GM19240 (cell line): ENCODE measurements around the gene PSENEN.

ENCODE experiments used
- DNase-seq: peaks from one replicate; pipeline ENCODE4 v3.0.0; 2011; ENCODE audit warnings: low spot score; ENCODE audit not compliant: insufficient read length

The PSENEN gene

GRCh38 chr19:35750167-35750566 lies 4.7 kb downstream of the PSENEN start:
- DNase-seq: no peak

DNA sequence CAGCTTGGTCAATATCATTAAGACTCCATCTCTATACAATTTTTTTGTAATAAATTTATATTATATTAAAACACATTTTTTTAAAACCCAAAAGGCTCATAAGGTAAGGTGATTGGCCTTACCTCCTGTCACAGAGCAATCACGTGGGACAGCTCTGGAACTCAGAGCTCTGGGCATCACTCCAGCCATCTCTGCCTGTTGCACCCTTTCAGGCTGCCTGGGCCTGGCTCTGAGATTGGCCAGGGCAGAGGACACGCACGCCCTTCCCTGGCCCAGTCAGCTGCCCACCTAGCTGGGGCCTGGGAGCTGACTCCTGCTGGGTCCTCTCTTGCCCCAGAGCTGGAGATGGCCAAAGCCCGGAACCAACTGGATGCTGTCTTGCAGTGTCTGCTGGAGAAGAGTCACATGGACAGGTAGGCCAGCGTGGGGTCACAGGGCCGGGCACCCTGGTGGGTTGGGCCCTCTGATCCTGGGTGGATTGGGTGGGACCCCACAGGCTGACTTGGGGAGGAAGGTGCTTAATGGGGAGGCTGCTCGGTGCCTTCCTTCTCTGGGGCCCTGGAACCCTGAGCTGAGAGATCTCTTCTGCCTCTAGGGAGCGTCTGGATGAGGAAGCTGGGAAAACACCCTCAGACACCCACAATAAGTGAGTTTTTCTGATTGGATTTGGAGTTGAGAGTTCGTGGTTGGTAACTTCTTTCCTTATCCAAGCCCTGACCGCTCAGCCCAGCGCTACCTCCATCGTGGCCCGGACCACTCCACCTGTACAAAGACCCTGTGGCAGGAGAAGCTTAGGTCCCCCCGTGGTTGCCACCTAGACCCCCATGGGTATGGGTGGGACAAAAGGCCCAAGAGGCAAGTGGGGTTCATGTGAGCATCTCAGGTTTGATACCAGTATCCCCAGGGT lies 6.6 kb downstream of the PSENEN start:
- DNase-seq: no peak

- DNase-seq: no peak
These were observed 7.4 kb downstream of the PSENEN start for GRCh38 chr19:35752746-35753350.

GRCh38 chr19:35753634-35754369 lies 8.4 kb downstream of the PSENEN start:
- DNase-seq: no peak

DNA sequence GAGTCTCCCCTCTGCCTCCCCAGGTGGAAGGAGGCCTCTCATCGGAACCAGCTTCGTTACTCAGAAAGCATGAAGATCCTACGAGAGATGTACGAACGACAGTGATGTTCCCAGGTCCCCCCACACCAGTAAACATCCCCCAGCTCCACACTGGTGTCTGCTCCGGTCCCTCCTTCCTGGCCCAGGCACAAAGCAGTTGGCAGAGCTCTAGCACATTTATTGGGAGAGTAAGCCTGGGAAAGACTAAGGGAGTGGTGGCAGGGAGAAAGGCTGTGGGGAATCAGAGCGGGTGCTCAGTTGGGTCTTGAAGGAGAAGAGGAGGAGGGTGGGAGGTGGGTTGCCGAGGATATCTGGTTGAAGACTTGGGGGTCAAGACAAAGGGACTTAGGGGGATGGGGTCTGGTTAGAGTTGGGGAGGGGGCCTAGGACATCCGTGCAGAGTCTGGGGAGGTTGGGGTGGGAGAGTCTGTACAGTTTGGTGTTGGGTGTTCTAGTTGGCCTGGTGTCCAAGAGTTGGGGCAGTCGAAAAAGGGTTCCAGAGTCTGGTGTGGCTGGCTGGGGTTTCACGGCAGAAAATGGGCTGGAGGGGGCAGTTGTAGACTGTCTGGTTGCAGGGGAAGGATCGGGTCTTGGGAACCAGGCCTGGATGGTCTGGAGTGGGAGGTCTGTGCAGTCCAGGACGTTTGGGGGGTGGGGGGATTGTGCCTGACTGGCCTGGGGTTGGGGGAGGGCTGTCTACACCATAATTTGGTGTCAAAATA lies 9.1 kb downstream of the PSENEN start:
- DNase-seq: no peak

DNA sequence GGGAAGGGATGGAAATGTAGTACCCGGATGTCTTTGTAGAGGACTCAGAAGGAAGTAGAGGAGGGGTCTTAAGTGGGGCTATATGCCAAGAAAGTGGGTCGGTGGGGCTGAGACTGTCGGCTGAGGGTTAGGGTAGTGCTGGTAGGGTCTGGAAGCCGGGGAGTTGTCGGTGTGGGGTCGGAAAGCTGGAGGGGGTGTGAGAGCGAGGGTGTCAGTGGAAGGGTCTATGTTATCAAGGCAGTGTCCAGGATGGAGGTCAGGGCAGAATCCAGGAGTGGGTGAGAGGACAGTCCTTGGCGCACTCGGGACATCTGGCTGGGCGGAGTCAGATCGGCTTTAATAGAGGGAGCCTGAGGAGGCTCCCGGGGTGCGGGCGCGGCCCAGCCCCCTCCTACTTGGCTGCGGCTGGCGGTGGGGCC lies 9.7 kb downstream of the PSENEN start:
- no peak for DNase-seq

- no peak for DNase-seq
These were observed 10.3 kb downstream of the PSENEN start for GRCh38 chr19:35755550-35756376.

- no peak for DNase-seq
These were observed 11.2 kb downstream of the PSENEN start, which contains the start of gene HSPB6 for GRCh38 chr19:35756377-35757230. Gene HSPB6, minus strand, starts transcription at chr19:35757029. Its CDS starts 21 bp downstream, at chr19:35757008.

DNA sequence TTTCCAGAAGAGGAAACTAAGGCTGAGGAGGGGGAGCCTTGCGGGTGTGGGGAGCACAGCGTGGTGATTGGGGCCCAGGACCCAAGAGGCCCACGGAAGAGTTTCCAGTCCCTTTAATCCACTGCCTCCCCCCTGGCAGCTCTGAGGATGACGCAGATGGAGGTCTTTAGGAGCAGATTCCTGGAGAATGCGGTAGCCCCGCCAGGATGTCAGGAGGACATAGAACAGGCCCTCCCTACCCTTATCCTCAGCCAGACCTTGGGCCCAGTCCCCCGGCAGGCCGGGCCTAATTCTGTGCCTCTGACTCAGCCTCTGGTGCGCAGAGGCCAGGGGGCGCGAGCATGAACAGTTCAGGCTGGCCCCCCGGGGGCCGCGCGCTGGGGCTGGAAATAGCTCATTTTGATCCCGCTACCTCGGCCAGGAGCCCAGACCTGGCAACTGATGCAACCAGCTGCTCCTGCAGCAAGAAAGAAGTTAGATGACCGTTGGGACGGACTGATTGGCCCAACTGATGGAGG lies 11.8 kb downstream of the PSENEN start:
- DNase-seq: no peak

DNA sequence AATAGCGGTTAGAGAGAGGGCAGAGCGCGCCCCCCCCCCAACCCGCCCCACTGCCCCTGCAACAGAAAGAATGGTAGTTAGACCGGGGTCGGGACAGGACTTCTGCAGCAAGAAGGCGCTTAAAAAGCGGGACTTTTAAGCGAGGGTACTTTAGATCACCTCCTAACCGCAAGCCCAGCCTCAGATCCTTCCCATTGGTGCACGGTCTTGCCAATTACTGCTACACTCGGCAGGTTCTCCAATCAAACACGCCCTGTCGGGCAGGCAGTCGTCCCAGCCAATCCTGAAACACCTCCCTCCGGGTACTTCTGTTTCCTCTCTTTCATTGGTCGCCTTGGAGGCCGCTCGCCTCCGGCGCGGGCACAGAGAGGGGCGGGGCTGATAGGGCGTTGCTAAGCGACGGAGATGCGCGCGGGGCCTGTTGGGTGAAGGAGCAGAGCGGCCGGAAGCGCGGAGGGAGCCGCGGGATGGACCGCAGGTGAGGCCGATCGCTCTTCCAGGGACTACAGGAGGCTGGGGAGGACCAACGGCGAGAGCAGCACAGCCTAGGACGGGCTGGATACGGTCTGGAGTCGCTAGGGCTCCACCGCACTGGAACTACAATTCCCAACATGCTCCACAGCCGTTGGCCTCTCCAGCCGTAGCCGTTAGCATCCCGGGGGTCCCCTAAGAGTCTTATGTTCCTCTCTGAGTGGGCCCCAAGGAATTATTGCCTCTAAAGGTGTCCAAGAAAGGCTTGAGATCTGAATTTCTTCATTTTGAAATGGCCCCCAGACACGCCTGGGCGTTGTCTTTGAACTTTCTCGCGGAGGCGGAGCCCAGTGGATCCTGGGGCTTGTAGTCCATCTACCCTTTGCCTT lies 12.5 kb downstream of the PSENEN start, which contains the start of gene PROSER3:
Gene PROSER3, plus strand, starts transcription at position 428 of the 860 bp plus-strand sequence. Its CDS starts 40 bp downstream, at position 468.
- DNase-seq: peak; percentile 99

- DNase-seq: no peak
These were observed 14.2 kb downstream of the PSENEN start for GRCh38 chr19:35759697-35760096.

GRCh38 chr19:35760711-35761349 lies 15.4 kb downstream of the PSENEN start:
- DNase-seq: no peak

DNA sequence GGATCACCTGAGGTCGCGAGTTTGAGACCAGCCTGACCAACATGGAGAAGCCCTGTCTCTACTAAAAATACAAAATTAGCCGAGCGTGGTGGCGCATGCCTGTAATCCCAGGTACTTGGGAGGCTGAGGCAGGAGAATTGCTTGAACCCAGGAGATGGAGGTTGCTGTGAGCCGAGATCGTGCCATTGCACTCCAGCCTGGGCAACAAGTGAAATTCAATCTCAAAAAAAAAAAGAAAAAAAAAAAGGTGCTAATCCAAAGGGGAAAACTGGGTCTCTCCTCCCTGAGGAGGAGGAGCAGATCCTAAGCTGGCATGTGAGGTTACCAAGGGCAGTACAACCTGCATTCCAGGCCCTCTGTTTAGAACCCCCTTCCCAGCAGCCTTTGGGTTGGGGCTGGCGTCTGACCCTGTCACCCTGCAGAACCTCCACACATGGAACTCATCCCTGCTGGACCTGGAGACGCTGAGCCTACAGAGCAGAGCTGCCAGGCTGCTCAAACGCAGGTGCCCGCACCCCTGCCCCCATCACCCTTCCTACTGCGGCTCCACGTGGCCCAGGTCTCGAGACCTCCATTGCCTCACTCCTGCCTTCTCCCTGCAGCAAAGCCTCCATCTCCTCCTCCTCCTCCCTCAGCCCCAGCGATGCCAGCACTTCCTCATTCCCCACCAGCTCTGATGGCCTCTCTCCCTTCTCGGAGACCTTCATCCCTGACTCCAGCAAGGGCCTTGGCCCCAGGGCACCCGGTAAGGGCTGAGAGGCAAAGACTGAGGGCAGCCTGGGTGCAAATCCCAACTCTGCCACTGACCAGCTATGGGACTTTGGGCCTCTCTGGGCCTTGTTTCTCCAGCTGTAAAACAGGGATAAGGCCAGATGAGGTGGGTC lies 19.2 kb downstream of the PSENEN start:
- no peak for DNase-seq

DNA sequence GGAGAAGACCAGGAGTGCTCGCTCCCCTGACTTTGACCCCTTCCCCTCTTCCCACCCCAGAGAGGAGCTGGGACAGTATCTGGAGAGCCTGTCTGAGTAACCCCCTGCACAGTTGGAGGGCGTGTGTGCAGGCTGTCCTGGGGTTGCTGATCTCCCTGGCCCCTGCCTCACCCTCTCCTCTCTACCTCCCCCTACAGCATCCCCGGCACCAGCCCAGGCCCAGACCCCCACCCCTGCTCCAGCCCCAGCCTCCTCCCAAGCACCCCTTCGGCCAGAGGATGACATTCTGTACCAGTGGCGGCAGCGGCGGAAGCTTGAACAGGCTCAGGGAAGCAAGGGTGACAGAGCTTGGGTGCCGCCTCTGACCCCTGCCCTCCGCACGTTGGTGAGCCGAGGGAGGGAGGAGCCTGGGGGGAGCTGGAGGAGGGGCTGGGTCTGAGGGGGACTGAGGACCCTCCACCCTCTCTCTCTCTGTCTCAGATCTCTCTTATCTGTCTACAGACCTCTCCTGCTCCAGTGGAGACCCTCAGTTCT lies 21.2 kb downstream of the PSENEN start:
- no peak for DNase-seq

DNA sequence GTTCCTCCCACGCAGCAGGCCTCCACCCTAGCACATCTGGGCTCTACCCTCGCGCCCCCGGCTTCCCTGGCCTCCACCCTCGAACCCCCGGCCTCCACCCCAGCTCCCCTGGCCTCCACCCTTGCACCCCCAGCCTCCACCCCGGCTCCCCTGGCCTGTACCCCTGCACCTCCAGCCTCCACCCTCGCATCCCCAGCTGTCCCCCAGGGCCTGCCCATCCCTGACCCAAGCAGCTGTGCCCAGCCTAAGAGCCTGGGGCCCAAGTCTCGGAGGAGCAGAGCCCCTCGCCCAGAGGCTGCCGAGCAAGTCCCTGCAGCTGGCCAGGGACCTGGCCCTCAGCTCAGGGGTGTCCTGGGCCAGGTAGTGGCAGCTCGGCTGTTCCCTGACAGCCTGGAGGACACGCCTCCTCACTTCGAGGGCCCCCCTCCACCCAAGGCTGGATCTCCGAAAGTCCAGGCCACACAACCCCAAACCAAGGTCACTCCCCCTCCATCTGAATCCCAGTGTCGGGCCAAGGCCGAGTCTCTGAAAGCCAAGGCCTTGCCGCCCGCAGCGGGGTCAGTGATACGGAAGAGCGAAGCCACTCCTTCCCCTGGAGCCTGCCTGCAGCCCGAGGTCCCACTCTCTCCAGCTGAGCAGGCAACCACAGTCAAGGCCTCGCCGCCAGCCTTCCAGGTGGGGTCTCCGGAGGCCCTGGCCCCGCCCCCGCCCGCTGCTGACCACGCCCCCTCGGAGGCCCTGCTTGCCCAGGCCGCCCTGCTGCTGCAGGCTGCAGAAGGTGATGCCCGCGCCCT lies 22.0 kb downstream of the PSENEN start:
- DNase-seq: no peak

DNA sequence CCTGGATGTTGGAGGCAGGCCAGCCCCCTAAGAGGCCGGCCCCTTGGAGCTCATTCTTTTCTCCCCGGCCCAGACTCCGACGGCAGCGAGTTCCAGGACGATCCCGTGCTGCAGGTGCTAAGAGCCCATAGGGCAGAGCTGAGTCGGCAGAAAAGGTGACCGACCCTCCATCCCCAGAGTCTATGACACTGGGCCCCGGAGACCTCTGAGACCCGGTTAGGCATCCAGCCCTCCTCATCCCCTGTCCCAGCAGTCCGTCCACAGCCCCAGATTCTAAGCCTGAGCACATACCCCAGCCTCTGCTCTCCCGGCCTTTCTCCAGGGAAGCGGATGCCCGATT lies 22.6 kb downstream of the PSENEN start:
- DNase-seq: no peak
